WTC11 (cell line): ENCODE measurements around the gene LDB2. TPM values are rescaled to one million over a fixed set of nuclear protein-coding genes. Genes with fewer than 3 reads are reported as not detected.

Experiments used
- ATAC-seq: fragments of 200-7000 bp; cut with Tn5 transposase; 2 replicates; pipeline ENCODE4 v1.10.0; 2021; ENCODE audit warnings: mild to moderate bottlenecking, moderate library complexity
- CTCF ChIA-PET: fragments of 300-600 bp; sonication (Branson Sonifier 250); formaldehyde crosslinking; loops from one replicate; lab custom pipeline; 2021; ENCODE audit warnings: antibody characterized with exemption; lab: Charles Lee
- POLR2A ChIA-PET: fragments of 350-600 bp; sonication (Branson Sonifier 250); formaldehyde crosslinking; loops from one replicate; lab custom pipeline; 2021; ENCODE audit warnings: antibody characterized with exemption; lab: Charles Lee
- DNase-seq: peaks from one replicate; pipeline ENCODE4 v3.0.0; 2021; ENCODE audit warnings: low spot score
- H3K27ac Mint-ChIP-seq: 2 replicates; pipeline ENCODE4 v1.8.0; 2021; ENCODE audit warnings: mixed read lengths
- H3K27me3 Mint-ChIP-seq: 2 replicates; pipeline ENCODE4 v1.8.0; 2021; ENCODE audit warnings: low read depth, mild to moderate bottlenecking, moderate library complexity, mixed read lengths
- H3K36me3 Mint-ChIP-seq: 2 replicates; pipeline ENCODE4 v1.8.0; 2021; ENCODE audit warnings: mixed read lengths
- H3K4me1 Mint-ChIP-seq: 2 replicates; pipeline ENCODE4 v1.8.0; 2022; ENCODE audit warnings: mixed read lengths
- H3K4me3 Mint-ChIP-seq: 2 replicates; pipeline ENCODE4 v1.8.0; 2021; ENCODE audit warnings: mild to moderate bottlenecking, moderate library complexity, mixed read lengths
- H3K9me3 Mint-ChIP-seq: 2 replicates; pipeline ENCODE4 v1.8.0; 2021; ENCODE audit warnings: mixed read lengths
- GTF2I ChIP-seq: fragments of 250-450 bp; sonication (Bioruptor Pico); conservative IDR thresholded peaks from 2 replicates; pipeline ENCODE4 v1.4.0; 2021; ENCODE audit warnings: mild to moderate bottlenecking
- HMGA2 ChIP-seq: fragments of 250-450 bp; sonication (Bioruptor Pico); IDR thresholded peaks from 2 replicates; pipeline ENCODE4 v1.4.0; 2021; ENCODE audit warnings: mild to moderate bottlenecking, moderate library complexity
- IRF2 ChIP-seq: sonication (generic); formaldehyde crosslinking; IDR thresholded peaks from 2 replicates; pipeline ENCODE4 v1.8.0; 2022; ENCODE audit warnings: low read depth, missing genetic modification reagents, borderline replicate concordance
- NR1H2 ChIP-seq: sonication (generic); formaldehyde crosslinking; IDR thresholded peaks from 2 replicates; pipeline ENCODE4 v1.9.0; 2021; ENCODE audit warnings: mild to moderate bottlenecking, moderate library complexity, missing genetic modification reagents
- PRDM15 ChIP-seq: sonication (generic); formaldehyde crosslinking; IDR thresholded peaks from 2 replicates; pipeline ENCODE4 v1.8.0; 2022; ENCODE audit warnings: missing genetic modification reagents
- PRRX2 ChIP-seq: fragments of 250-450 bp; sonication (Bioruptor Pico); IDR thresholded peaks from 2 replicates; pipeline ENCODE4 v1.8.0; 2021; ENCODE audit warnings: mild to moderate bottlenecking
- ZMAT4 ChIP-seq: fragments of 250-450 bp; sonication (Bioruptor Pico); IDR thresholded peaks from 2 replicates; pipeline ENCODE4 v1.9.0; 2021; ENCODE audit warnings: mild to moderate bottlenecking
- ZNF532 ChIP-seq: fragments of 250-450 bp; sonication (Bioruptor Pico); IDR thresholded peaks from 2 replicates; pipeline ENCODE4 v1.9.0; 2021; ENCODE audit warnings: mild to moderate bottlenecking, borderline replicate concordance
- total RNA-seq: library from RNA; stranded (reverse); gene quantifications from 3 replicates; pipeline ENCODE4 v1.2.3, GENCODE V29; 2021
- TF ChIP-seq, protein P1 (sequence below): sonication (generic); formaldehyde crosslinking; IDR thresholded peaks from 2 replicates; pipeline ENCODE4 v1.8.0; 2022; ENCODE audit warnings: mild to moderate bottlenecking, missing genetic modification reagents
- TF ChIP-seq, protein P2 (sequence below): sonication (generic); formaldehyde crosslinking; IDR thresholded peaks from 2 replicates; pipeline ENCODE4 v1.8.1; 2022; ENCODE audit warnings: low read depth, mild to moderate bottlenecking, moderate library complexity, missing genetic modification reagents, borderline replicate concordance
- TF ChIP-seq, protein P3 (sequence below): sonication (generic); formaldehyde crosslinking; IDR thresholded peaks from 2 replicates; pipeline ENCODE4 v1.8.1; 2022; ENCODE audit warnings: low read depth, missing genetic modification reagents, borderline replicate concordance
- TF ChIP-seq, protein P4 (sequence below): sonication (generic); formaldehyde crosslinking; IDR thresholded peaks from 2 replicates; pipeline ENCODE4 v1.8.1; 2023; ENCODE audit warnings: mild to moderate bottlenecking, missing genetic modification reagents

LDB2 gene
- total RNA-seq, 1 experiment from 2014 or later: 62.4 TPM

DNA sequence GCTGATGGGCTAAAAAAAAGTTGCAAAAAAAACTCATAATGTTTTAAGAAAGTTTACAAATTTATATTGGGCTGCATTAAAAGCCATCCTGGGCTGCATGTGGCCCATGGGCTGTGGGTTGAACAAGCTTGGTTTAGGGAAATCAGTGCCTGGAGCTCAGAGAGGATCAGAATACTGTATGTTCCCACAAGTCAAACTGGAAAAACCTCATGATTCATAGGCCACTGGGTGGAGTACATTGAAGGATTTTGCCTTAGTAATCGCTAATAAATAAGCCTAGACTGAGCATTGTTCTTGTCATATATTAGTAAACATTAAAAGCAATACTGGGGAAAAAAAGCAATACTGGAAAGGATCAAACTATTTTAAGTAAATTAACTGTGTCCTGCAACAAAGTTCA, 425.9 kb downstream of the LDB2 start (continued):
- TF ChIP-seq PRDM15 (CRISPR knock-in tag) (no peak), GTF2I (CRISPR knock-in tag) (no peak)

DNA sequence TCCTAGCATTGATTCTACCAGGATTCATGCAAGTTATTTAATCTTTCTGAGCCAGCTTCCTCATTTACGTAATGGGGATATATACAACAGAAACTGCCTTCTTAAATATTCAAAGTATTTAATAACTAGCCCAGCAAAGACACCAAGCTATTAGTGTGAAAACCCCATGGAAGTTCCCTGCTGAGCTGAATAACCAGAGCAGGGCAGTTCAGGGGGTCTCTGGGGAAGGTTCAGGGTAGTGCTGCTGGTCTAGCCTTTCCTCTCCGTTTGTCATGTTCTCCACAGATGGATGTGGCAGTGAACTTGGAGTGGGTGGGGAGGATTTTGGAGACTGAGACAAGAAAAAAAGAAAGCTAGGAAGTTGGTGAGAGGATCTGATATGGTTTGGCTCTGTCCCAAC, 431.4 kb downstream of the LDB2 start:
- Mint-ChIP-seq H3K36me3 (no peaks in the 10 kb centered on the region), H3K4me1 (no peaks in the 10 kb centered on the region), H3K27ac (no peak overlapping the region), H3K4me3 (no peak overlapping the region), H3K9me3 (peaks cover 9% of the 10 kb centered on the region), H3K27me3 (peaks cover 6% of the 10 kb centered on the region)
- no peak for TF ChIP-seq IRF2 (CRISPR knock-in tag)
- TF ChIP-seq, protein P1, sequence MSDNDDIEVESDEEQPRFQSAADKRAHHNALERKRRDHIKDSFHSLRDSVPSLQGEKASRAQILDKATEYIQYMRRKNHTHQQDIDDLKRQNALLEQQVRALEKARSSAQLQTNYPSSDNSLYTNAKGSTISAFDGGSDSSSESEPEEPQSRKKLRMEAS (CRISPR knock-in tag): no peak
- TF ChIP-seq, protein P2, sequence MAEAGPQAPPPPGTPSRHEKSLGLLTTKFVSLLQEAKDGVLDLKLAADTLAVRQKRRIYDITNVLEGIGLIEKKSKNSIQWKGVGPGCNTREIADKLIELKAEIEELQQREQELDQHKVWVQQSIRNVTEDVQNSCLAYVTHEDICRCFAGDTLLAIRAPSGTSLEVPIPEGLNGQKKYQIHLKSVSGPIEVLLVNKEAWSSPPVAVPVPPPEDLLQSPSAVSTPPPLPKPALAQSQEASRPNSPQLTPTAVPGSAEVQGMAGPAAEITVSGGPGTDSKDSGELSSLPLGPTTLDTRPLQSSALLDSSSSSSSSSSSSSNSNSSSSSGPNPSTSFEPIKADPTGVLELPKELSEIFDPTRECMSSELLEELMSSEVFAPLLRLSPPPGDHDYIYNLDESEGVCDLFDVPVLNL: no peak
- no peak for TF ChIP-seq HMGA2
- TF ChIP-seq, protein P3, sequence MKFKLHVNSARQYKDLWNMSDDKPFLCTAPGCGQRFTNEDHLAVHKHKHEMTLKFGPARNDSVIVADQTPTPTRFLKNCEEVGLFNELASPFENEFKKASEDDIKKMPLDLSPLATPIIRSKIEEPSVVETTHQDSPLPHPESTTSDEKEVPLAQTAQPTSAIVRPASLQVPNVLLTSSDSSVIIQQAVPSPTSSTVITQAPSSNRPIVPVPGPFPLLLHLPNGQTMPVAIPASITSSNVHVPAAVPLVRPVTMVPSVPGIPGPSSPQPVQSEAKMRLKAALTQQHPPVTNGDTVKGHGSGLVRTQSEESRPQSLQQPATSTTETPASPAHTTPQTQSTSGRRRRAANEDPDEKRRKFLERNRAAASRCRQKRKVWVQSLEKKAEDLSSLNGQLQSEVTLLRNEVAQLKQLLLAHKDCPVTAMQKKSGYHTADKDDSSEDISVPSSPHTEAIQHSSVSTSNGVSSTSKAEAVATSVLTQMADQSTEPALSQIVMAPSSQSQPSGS (CRISPR knock-in tag): no peak
- no peak for TF ChIP-seq ZNF532 (CRISPR knock-in tag)
- TF ChIP-seq PRRX2 (CRISPR knock-in tag): no peak
- TF ChIP-seq NR1H2 (CRISPR knock-in tag): no peak
- TF ChIP-seq, protein P4, sequence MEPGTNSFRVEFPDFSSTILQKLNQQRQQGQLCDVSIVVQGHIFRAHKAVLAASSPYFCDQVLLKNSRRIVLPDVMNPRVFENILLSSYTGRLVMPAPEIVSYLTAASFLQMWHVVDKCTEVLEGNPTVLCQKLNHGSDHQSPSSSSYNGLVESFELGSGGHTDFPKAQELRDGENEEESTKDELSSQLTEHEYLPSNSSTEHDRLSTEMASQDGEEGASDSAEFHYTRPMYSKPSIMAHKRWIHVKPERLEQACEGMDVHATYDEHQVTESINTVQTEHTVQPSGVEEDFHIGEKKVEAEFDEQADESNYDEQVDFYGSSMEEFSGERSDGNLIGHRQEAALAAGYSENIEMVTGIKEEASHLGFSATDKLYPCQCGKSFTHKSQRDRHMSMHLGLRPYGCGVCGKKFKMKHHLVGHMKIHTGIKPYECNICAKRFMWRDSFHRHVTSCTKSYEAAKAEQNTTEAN (CRISPR knock-in tag): no peak
- no peak for TF ChIP-seq ZMAT4
- no peak for ATAC-seq
- no peak for DNase-seq
- ChIA-PET POLR2A (no interaction called here), CTCF (no interaction called here)
